H9 (cell line): ENCODE results near the gene CERS6. TPM values are rescaled to one million over a fixed set of nuclear protein-coding genes. Genes with fewer than 3 reads are reported as not detected.

ENCODE experiments used
- DNase-seq: peaks from one replicate; pipeline ENCODE4 v3.0.0-alpha.2; 2017
- H2AFZ ChIP-seq: one replicate; pipeline ENCODE4 v1.6.1; 2013; ENCODE audit warnings: mild to moderate bottlenecking, low read length, control low read depth, moderate library complexity
- H2AK5ac ChIP-seq: 2 replicates; pipeline ENCODE4 v1.6.1; 2013; ENCODE audit warnings: low read length, control low read depth, mixed read lengths; ENCODE audit not compliant: insufficient read length
- H2BK120ac ChIP-seq: one replicate; pipeline ENCODE4 v1.6.1; 2013; ENCODE audit warnings: low read depth, mild to moderate bottlenecking, low read length, control low read depth, inconsistent platforms; ENCODE audit not compliant: poor library complexity, severe bottlenecking
- H2BK12ac ChIP-seq: 2 replicates; pipeline ENCODE4 v1.6.1; 2013; ENCODE audit warnings: low read length, control low read depth, mixed read lengths, low read depth; ENCODE audit not compliant: insufficient read length
- H2BK15ac ChIP-seq: 2 replicates; pipeline ENCODE4 v1.6.1; 2013; ENCODE audit warnings: low read depth, low read length, control low read depth
- H2BK20ac ChIP-seq: one replicate; pipeline ENCODE4 v1.6.1; 2013; ENCODE audit warnings: low read depth, mild to moderate bottlenecking, low read length, control low read depth, inconsistent platforms; ENCODE audit not compliant: poor library complexity, severe bottlenecking
- H2BK5ac ChIP-seq: 2 replicates; pipeline ENCODE4 v1.6.1; 2013; ENCODE audit warnings: low read length, control low read depth, mixed read lengths; ENCODE audit not compliant: insufficient read length
- H3K14ac ChIP-seq: 2 replicates; pipeline ENCODE4 v1.6.1; 2013; ENCODE audit warnings: low read length, control low read depth; ENCODE audit not compliant: insufficient read depth
- H3K18ac ChIP-seq: 2 replicates; pipeline ENCODE4 v1.6.1; 2013; ENCODE audit warnings: low read depth, mild to moderate bottlenecking, mixed read lengths, low read length, control low read depth; ENCODE audit not compliant: insufficient read length
- H3K23ac ChIP-seq: 2 replicates; pipeline ENCODE4 v1.6.1; 2013; ENCODE audit warnings: low read length, control low read depth, mixed read lengths, low read depth; ENCODE audit not compliant: insufficient read length
- H3K23me2 ChIP-seq: 2 replicates; pipeline ENCODE4 v1.6.1; 2013; ENCODE audit warnings: low read depth, mild to moderate bottlenecking, mixed read lengths, low read length, control low read depth; ENCODE audit not compliant: insufficient read length, poor library complexity, severe bottlenecking
- H3K27ac ChIP-seq: 2 replicates; pipeline ENCODE4 v1.5.1; 2013; ENCODE audit warnings: low read length, control low read depth, mixed read lengths, low read depth; ENCODE audit not compliant: insufficient read length
- H3K27me3 ChIP-seq: 2 replicates; pipeline ENCODE4 v1.6.1; 2013; ENCODE audit warnings: low read length, control low read depth, inconsistent platforms; ENCODE audit not compliant: insufficient read depth
- H3K4ac ChIP-seq: 2 replicates; pipeline ENCODE4 v1.6.1; 2013; ENCODE audit warnings: low read depth, mild to moderate bottlenecking, control low read depth, inconsistent platforms, low read length, moderate library complexity
- H3K4me1 ChIP-seq: 2 replicates; pipeline ENCODE4 v1.6.1; 2013; ENCODE audit warnings: low read length, control low read depth, inconsistent platforms; ENCODE audit not compliant: insufficient read depth
- H3K4me2 ChIP-seq: 2 replicates; pipeline ENCODE4 v1.6.1; 2013; ENCODE audit warnings: low read length, control low read depth, mixed read lengths; ENCODE audit not compliant: insufficient read length, insufficient read depth
- H3K56ac ChIP-seq: 2 replicates; pipeline ENCODE4 v1.6.1; 2013; ENCODE audit warnings: low read depth, mild to moderate bottlenecking, mixed read lengths, low read length, control low read depth; ENCODE audit not compliant: insufficient read length
- H3K79me1 ChIP-seq: 2 replicates; pipeline ENCODE4 v1.6.1; 2013; ENCODE audit warnings: low read depth, mild to moderate bottlenecking, moderate library complexity, low read length, control low read depth, inconsistent platforms; ENCODE audit not compliant: insufficient read depth, poor library complexity, severe bottlenecking
- H3K79me2 ChIP-seq: 2 replicates; pipeline ENCODE4 v1.6.1; 2013; ENCODE audit warnings: low read length, control low read depth, inconsistent platforms; ENCODE audit not compliant: insufficient read depth
- H3K9ac ChIP-seq: 2 replicates; pipeline ENCODE4 v1.6.1; 2013; ENCODE audit warnings: low read length, control low read depth, mixed read lengths; ENCODE audit not compliant: insufficient read length; ENCODE audit errors: extremely low read depth
- H3K9me3 ChIP-seq: one replicate; pipeline ENCODE4 v1.6.1; 2013; ENCODE audit warnings: low read depth, low read length, inconsistent platforms; ENCODE audit not compliant: control insufficient read depth
- H3T11ph ChIP-seq: one replicate; pipeline ENCODE4 v1.6.1; 2013; ENCODE audit warnings: mild to moderate bottlenecking, low read length, control low read depth, inconsistent platforms
- H4K20me1 ChIP-seq: one replicate; pipeline ENCODE4 v1.6.1; 2013; ENCODE audit not compliant: control insufficient read depth, insufficient read length, insufficient read depth
- H4K5ac ChIP-seq: 2 replicates; pipeline ENCODE4 v1.6.1; 2013; ENCODE audit warnings: low read depth, mild to moderate bottlenecking, mixed read lengths, low read length, control low read depth; ENCODE audit not compliant: insufficient read length
- H4K8ac ChIP-seq: replicated peaks from 2 replicates; pipeline ENCODE4 v1.6.1; 2013; ENCODE audit warnings: low read length, control low read depth, mixed read lengths, low read depth; ENCODE audit not compliant: insufficient read length
- H4K91ac ChIP-seq: 2 replicates; pipeline ENCODE4 v1.6.1; 2013; ENCODE audit warnings: low read depth, mild to moderate bottlenecking, moderate library complexity, mixed read lengths, low read length, control low read depth; ENCODE audit not compliant: insufficient read length
- H3K27ac Mint-ChIP-seq, 3 experiments: 2 replicates in 2 of 3; 3 replicates in 1 of 3; pipeline ENCODE4 v1.8.0; 2020 to 2021; ENCODE audit warnings: mixed read lengths in 3 of 3, mild to moderate bottlenecking in 1 of 3, moderate library complexity in 1 of 3
- H3K27me3 Mint-ChIP-seq: 2 replicates; pipeline ENCODE4 v1.8.0; 2021; ENCODE audit warnings: low read depth, mild to moderate bottlenecking, moderate library complexity, mixed read lengths
- H3K36me3 Mint-ChIP-seq, 3 experiments: 2 replicates in 2 of 3; 3 replicates in 1 of 3; pipeline ENCODE4 v1.8.0; 2020 to 2021; ENCODE audit warnings: low read depth in 3 of 3, mixed read lengths in 3 of 3; ENCODE audit not compliant: insufficient read depth in 1 of 3
- H3K4me1 Mint-ChIP-seq, 2 experiments: 2 replicates each; pipeline ENCODE4 v1.8.0; 2020; ENCODE audit warnings: mixed read lengths in 2 of 2
- H3K4me3 Mint-ChIP-seq, 2 experiments: 2 replicates in 1 of 2; 3 replicates in 1 of 2; pipeline ENCODE4 v1.8.0; 2020 to 2021; ENCODE audit warnings: mild to moderate bottlenecking in 2 of 2, mixed read lengths in 2 of 2, moderate library complexity in 1 of 2
- H3K9me3 Mint-ChIP-seq, 2 experiments: 2 replicates in 1 of 2; 3 replicates in 1 of 2; pipeline ENCODE4 v1.8.0; 2020; ENCODE audit warnings: mild to moderate bottlenecking in 2 of 2, mixed read lengths in 2 of 2, moderate library complexity in 1 of 2
- WGBS: extraction: QIAGEN DNeasy Blood & Tissue Kit; methylation state at CpG from one replicate; pipeline ENCODE4 v1.1.7; 2013; ENCODE audit warnings: missing lambda C conversion rate, low lambda C conversion rate, mixed read lengths; ENCODE audit not compliant: insufficient read length; ENCODE audit errors: extremely low coverage; 5-methylcytosine and 5-hydroxymethylcytosine counted together
- total RNA-seq: library from RNA; stranded (reverse); gene quantifications from 2 replicates; pipeline ENCODE4 v1.2.1, GENCODE V29; 2021
- TF ChIP-seq, protein P1 (sequence below): fragments of 200-600 bp; sonication (generic); conservative IDR thresholded peaks from 3 replicates; pipeline ENCODE4 v1.8.0; 2021; ENCODE audit warnings: antibody characterized with exemption, mild to moderate bottlenecking

The CERS6 gene
- total RNA-seq, 1 experiment from 2014 or later, result 17.7 TPM

DNA sequence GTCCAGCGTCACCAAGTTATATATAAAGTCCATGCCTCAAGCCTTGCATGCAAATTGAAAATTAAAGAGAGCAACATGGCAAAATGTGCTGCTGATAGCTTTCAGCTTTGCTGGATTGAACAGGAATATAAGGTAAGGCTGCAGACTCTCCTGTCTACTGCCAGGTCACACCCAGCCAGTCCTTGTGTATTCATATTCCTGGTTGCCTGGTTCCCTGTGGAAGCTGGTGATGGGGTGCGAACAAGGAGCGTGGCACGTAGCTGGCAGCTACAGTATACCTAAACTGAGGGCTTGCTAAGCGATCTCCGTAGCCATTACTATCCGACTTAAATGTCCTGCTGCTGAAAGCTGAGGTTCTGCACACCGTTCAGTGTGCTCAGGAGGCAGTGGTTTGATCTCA, 296.3 kb downstream of the CERS6 start:
- Histone ChIP-seq H3K9me3 (no peaks in the 10 kb centered on the region), H3T11ph (no peak overlapping the region), H3K79me1 (no peaks in the 10 kb centered on the region), H4K20me1 (no peaks in the 10 kb centered on the region), H3K23ac (no peak overlapping the region), H3K56ac (no peak overlapping the region), H3K23me2 (no peaks in the 10 kb centered on the region), H2BK15ac (no peak overlapping the region), H3K9ac (no peak overlapping the region), H2BK20ac (no peak overlapping the region), H3K4ac (no peak overlapping the region), H3K79me2 (no peaks in the 10 kb centered on the region), H3K27ac (no peak overlapping the region), H3K4me1 (no peaks in the 10 kb centered on the region; the same call in 1 of the 2 replicates), H2AFZ (no peak overlapping the region), H3K14ac (no peak overlapping the region), H3K27me3 (no peaks in the 10 kb centered on the region), H3K4me2 (no peak overlapping the region), H2AK5ac (no peak overlapping the region), H3K18ac (no peak overlapping the region), H2BK12ac (no peak overlapping the region), H2BK5ac (no peak overlapping the region), H4K8ac (no peak overlapping the region), H4K5ac (no peak overlapping the region), H2BK120ac (no peak overlapping the region), H4K91ac (no peak overlapping the region)
- Mint-ChIP-seq H3K4me3 (no peak overlapping the region), H3K27me3 (no peaks in the 10 kb centered on the region), H3K9me3 (no peaks in the 10 kb centered on the region), H3K4me1 (peaks cover 24 to 27% of the 10 kb centered on the region in 2 experiments), H3K36me3 (no peaks in the 10 kb centered on the region), H3K27ac (peak overlapping the region in 2 of 3 experiments; percentile 70 to 80; a peak in 3 of 7 replicates)
- no CpG with 5 or more reads among the region's 8 CpGs for WGBS
- DNase-seq, result no peak
- TF ChIP-seq, protein P1, sequence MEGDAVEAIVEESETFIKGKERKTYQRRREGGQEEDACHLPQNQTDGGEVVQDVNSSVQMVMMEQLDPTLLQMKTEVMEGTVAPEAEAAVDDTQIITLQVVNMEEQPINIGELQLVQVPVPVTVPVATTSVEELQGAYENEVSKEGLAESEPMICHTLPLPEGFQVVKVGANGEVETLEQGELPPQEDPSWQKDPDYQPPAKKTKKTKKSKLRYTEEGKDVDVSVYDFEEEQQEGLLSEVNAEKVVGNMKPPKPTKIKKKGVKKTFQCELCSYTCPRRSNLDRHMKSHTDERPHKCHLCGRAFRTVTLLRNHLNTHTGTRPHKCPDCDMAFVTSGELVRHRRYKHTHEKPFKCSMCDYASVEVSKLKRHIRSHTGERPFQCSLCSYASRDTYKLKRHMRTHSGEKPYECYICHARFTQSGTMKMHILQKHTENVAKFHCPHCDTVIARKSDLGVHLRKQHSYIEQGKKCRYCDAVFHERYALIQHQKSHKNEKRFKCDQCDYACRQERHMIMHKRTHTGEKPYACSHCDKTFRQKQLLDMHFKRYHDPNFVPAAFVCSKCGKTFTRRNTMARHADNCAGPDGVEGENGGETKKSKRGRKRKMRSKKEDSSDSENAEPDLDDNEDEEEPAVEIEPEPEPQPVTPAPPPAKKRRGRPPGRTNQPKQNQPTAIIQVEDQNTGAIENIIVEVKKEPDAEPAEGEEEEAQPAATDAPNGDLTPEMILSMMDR, result no peak
